ENCODE results near the gene ITGAV. TPM values are rescaled to one million over a fixed set of nuclear protein-coding genes. Genes with fewer than 3 reads are reported as not detected.

Gene ITGAV
- total RNA-seq, 2 experiments from 2014 or later = 2.9 to 3.7 TPM

GRCh38 chr2:186623084-186623483 lies 33.2 kb downstream of the ITGAV start:
- no peak for ATAC-seq (ENCODE audit: poor library complexity)
- H3K4me1 Mint-ChIP-seq (ENCODE audit: low read depth) = no peaks in the 10 kb centered on the region
- H3K4me3 Mint-ChIP-seq = no peak overlapping the region
- TF ChIP-seq, protein P1, sequence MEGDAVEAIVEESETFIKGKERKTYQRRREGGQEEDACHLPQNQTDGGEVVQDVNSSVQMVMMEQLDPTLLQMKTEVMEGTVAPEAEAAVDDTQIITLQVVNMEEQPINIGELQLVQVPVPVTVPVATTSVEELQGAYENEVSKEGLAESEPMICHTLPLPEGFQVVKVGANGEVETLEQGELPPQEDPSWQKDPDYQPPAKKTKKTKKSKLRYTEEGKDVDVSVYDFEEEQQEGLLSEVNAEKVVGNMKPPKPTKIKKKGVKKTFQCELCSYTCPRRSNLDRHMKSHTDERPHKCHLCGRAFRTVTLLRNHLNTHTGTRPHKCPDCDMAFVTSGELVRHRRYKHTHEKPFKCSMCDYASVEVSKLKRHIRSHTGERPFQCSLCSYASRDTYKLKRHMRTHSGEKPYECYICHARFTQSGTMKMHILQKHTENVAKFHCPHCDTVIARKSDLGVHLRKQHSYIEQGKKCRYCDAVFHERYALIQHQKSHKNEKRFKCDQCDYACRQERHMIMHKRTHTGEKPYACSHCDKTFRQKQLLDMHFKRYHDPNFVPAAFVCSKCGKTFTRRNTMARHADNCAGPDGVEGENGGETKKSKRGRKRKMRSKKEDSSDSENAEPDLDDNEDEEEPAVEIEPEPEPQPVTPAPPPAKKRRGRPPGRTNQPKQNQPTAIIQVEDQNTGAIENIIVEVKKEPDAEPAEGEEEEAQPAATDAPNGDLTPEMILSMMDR (IDR thresholded peaks at IDR 0.05) = no peak
- no peak for DNase-seq
- H3K27me3 Mint-ChIP-seq = no peaks in the 10 kb centered on the region
- Histone ChIP-seq H3K36me3 (ENCODE audit: insufficient read depth, low read length) (peaks cover 4% of the 10 kb centered on the region), H3K27me3 (ENCODE audit: control insufficient read depth in 1 of 2, insufficient read depth in 2 of 2, low read length in 2 of 2) (no peaks in the 10 kb centered on the region), H3K4me3 (ENCODE audit: low read length) (no peak overlapping the region), H3K9me3 (ENCODE audit: control insufficient read depth in 1 of 2, insufficient read depth in 1 of 2, low read length in 2 of 2) (no peaks in the 10 kb centered on the region), H3K27ac (ENCODE audit: low read depth in 1 of 2, low read length in 2 of 2) (no peak overlapping the region), H3K4me1 (ENCODE audit: insufficient read depth, low read length) (no peaks in the 10 kb centered on the region)
- ChIA-PET CTCF (no interaction called here), POLR2A (no interaction called here)
- H3K27ac Mint-ChIP-seq = no peak overlapping the region
- H3K9me3 Mint-ChIP-seq = no peaks in the 10 kb centered on the region
- intact Hi-C loops (cut with DNase I, micrococcal nuclease) = no loop called here
- H3K36me3 Mint-ChIP-seq (ENCODE audit: low read depth) = peaks cover 25% of the 10 kb centered on the region

DNA sequence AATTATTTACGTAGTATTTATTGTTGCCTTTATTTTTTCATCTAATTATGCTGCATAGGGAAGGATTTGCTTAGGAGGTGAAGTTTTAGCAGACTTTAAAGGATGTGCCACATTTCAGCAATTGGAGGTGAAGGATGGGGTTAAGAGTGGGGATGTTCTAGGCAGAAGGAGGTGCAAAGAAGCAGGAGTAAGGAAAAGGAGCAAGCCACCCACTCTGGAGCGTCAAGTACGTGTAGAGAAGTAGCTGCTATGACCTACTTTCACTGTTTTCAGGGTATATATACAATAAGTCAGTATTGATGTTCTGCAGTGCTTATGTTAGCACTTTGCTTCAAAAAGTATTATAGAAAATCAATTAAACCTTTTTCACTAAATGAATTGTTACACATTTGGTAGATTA lies 34.4 kb downstream of the ITGAV start:
- H3K27me3 Mint-ChIP-seq = no peaks in the 10 kb centered on the region
- H3K27ac Mint-ChIP-seq = no peak overlapping the region
- Histone ChIP-seq H3K9me3 (ENCODE audit: control insufficient read depth in 1 of 2, insufficient read depth in 1 of 2, low read length in 2 of 2) (no peaks in the 10 kb centered on the region), H3K27me3 (ENCODE audit: control insufficient read depth in 1 of 2, insufficient read depth in 2 of 2, low read length in 2 of 2) (no peaks in the 10 kb centered on the region), H3K27ac (ENCODE audit: low read depth in 1 of 2, low read length in 2 of 2) (no peak overlapping the region), H3K4me1 (ENCODE audit: insufficient read depth, low read length) (no peaks in the 10 kb centered on the region), H3K36me3 (ENCODE audit: insufficient read depth, low read length) (peaks cover 4% of the 10 kb centered on the region), H3K4me3 (ENCODE audit: low read length) (no peak overlapping the region)
- intact Hi-C loops (cut with DNase I, micrococcal nuclease) = no loop called here
- H3K4me1 Mint-ChIP-seq (ENCODE audit: low read depth) = no peaks in the 10 kb centered on the region
- ATAC-seq (ENCODE audit: poor library complexity) (no peak), DNase-seq (no peak)
- ChIA-PET POLR2A (no interaction called here), CTCF (no interaction called here)
- H3K36me3 Mint-ChIP-seq (ENCODE audit: low read depth) = peaks cover 25% of the 10 kb centered on the region
- TF ChIP-seq, protein P1 (IDR thresholded peaks at IDR 0.05) = no peak
- no peaks in the 10 kb centered on the region for H3K9me3 Mint-ChIP-seq
- H3K4me3 Mint-ChIP-seq = no peak overlapping the region

GRCh38 chr2:186629250-186629996 lies 39.6 kb downstream of the ITGAV start:
- peaks cover 10% of the 10 kb centered on the region for H3K36me3 Mint-ChIP-seq (ENCODE audit: low read depth)
- Histone ChIP-seq H3K9me3 (ENCODE audit: control insufficient read depth in 1 of 2, insufficient read depth in 1 of 2, low read length in 2 of 2) (no peaks in the 10 kb centered on the region), H3K27ac (ENCODE audit: low read depth in 1 of 2, low read length in 2 of 2) (no peak overlapping the region), H3K36me3 (ENCODE audit: insufficient read depth, low read length) (peaks cover 4% of the 10 kb centered on the region), H3K4me1 (ENCODE audit: insufficient read depth, low read length) (no peaks in the 10 kb centered on the region), H3K4me3 (ENCODE audit: low read length) (no peak overlapping the region), H3K27me3 (ENCODE audit: control insufficient read depth in 1 of 2, insufficient read depth in 2 of 2, low read length in 2 of 2) (no peaks in the 10 kb centered on the region)
- no peak for DNase-seq
- no peak for ATAC-seq (ENCODE audit: poor library complexity)
- no peaks in the 10 kb centered on the region for H3K27me3 Mint-ChIP-seq
- ChIA-PET POLR2A (interaction anchor here (0.8 to 1.4 kb wide), 2 partner anchors 39 to 143 kb away, joined by 3 to 5 read pairs; partner anchors contain the start of genes ITGAV and ZC3H15), CTCF (interaction anchor here (1.5 kb wide), 1 partner anchor 39 kb away, joined by 3 read pairs; the partner anchor contains the start of gene ITGAV)
- TF ChIP-seq, protein P1 (IDR thresholded peaks at IDR 0.05) = no peak
- intact Hi-C loops (cut with DNase I, micrococcal nuclease) = no loop called here
- no peaks in the 10 kb centered on the region for H3K9me3 Mint-ChIP-seq
- no peaks in the 10 kb centered on the region for H3K4me1 Mint-ChIP-seq (ENCODE audit: low read depth)
- no peak overlapping the region for H3K4me3 Mint-ChIP-seq
- no peak overlapping the region for H3K27ac Mint-ChIP-seq

Data from CD4-positive, alpha-beta T cell (primary cell).